PC-9 (cell line): ENCODE measurements around the gene LAG3. TPM values are rescaled to one million over a fixed set of nuclear protein-coding genes. Genes with fewer than 3 reads are reported as not detected.

Experiments
- BruUV-seq: library from RNA; stranded (reverse); fragments of 400-500 nt; replicated peaks from 2 replicates; lab custom pipeline; 2021; lab: Mats Ljungman, UMichigan
- CTCF ChIA-PET: fragments of 300-600 bp; sonication (Branson Sonifier 250); formaldehyde crosslinking; loops from one replicate; lab custom pipeline; 2022; ENCODE audit warnings: antibody characterized with exemption; lab: Charles Lee
- POLR2A ChIA-PET: fragments of 300-600 bp; sonication (Branson Sonifier 250); formaldehyde crosslinking; loops from one replicate; lab custom pipeline; 2022; ENCODE audit warnings: antibody characterized with exemption; ENCODE audit not compliant: unreplicated experiment; lab: Charles Lee
- DNase-seq, 2 experiments: peaks; one replicate each; pipeline versions ENCODE4 v3.0.0 to v3.0.0-alpha.2; 2015 to 2022; ENCODE audit warnings: mixed read lengths in 1 of 2
- H2AFZ ChIP-seq: fragments of 200-600 bp; sonication (generic); 2 replicates; pipeline ENCODE4 v1.8.1; 2017; ENCODE audit warnings: antibody characterized with exemption
- H3F3A ChIP-seq: fragments of 200-600 bp; sonication (generic); 2 replicates; pipeline ENCODE4 v1.8.1; 2017; ENCODE audit warnings: antibody characterized with exemption, mild to moderate bottlenecking, low read depth; ENCODE audit not compliant: insufficient read depth
- H3K27ac ChIP-seq: fragments of 200-600 bp; sonication (generic); 2 replicates; pipeline ENCODE4 v1.6.1; 2016; ENCODE audit warnings: mixed run types
- H3K27me3 ChIP-seq: fragments of 200-600 bp; sonication (generic); 2 replicates; pipeline ENCODE4 v1.6.1; 2016; ENCODE audit warnings: low read depth, mixed run types; ENCODE audit not compliant: insufficient read depth
- H3K36me3 ChIP-seq: fragments of 200-600 bp; sonication (generic); 2 replicates; pipeline ENCODE4 v1.6.1; 2016; ENCODE audit warnings: low read depth, mixed run types
- H3K4me1 ChIP-seq: fragments of 200-600 bp; sonication (generic); replicated peaks from 2 replicates; pipeline ENCODE4 v1.6.1; 2016; ENCODE audit warnings: mixed run types; ENCODE audit not compliant: insufficient read depth
- H3K4me2 ChIP-seq: fragments of 200-600 bp; sonication (generic); 2 replicates; pipeline ENCODE4 v1.6.1; 2017; ENCODE audit warnings: mixed run types
- H3K4me3 ChIP-seq: fragments of 200-600 bp; sonication (generic); 2 replicates; pipeline ENCODE4 v1.6.1; 2016; ENCODE audit warnings: mixed run types
- H3K79me2 ChIP-seq: fragments of 200-600 bp; sonication (generic); 2 replicates; pipeline ENCODE4 v1.6.1; 2017; ENCODE audit warnings: low read depth, mixed run types
- H3K9me2 ChIP-seq: fragments of 200-600 bp; sonication (generic); 2 replicates; pipeline ENCODE4 v1.8.1; 2017; ENCODE audit warnings: mild to moderate bottlenecking; ENCODE audit not compliant: insufficient read depth
- H3K9me3 ChIP-seq: fragments of 200-600 bp; sonication (generic); 2 replicates; pipeline ENCODE4 v1.8.1; 2016; ENCODE audit warnings: low read depth; ENCODE audit not compliant: insufficient read depth
- H4K20me1 ChIP-seq: fragments of 200-600 bp; sonication (generic); 2 replicates; pipeline ENCODE4 v1.8.1; 2017; ENCODE audit not compliant: insufficient read depth
- CTCF ChIP-seq: fragments of 200-600 bp; sonication (generic); conservative IDR thresholded peaks from 2 replicates; pipeline ENCODE4 v1.6.1; 2017; ENCODE audit warnings: mixed run types, antibody characterized with exemption, mild to moderate bottlenecking, moderate library complexity
- EZH2 ChIP-seq: fragments of 200-600 bp; sonication (generic); IDR thresholded peaks from 2 replicates; pipeline ENCODE4 v1.8.0; 2017; ENCODE audit warnings: antibody characterized with exemption, low read depth
- intact Hi-C: fragments of 100-400 bp; cut with micrococcal nuclease; formaldehyde crosslinking; loops from one replicate; pipeline ENCODE4 v1.10.0; 2022; ENCODE audit not compliant: unreplicated experiment
- total RNA-seq: library from RNA; stranded (reverse); gene quantifications from 2 replicates; pipeline ENCODE4 v1.2.3, GENCODE V29; 2021

LAG3 gene
- total RNA-seq, 1 experiment from 2014 or later, result 10.5 TPM

- POLR2A ChIA-PET, result interaction anchor here (0.5 to 0.6 kb wide), 4 partner anchors 20 to 217 kb away, joined by 3 to 19 read pairs (median 6); partner anchors contain the start of gene SPSB2
- no peaks in the 10 kb centered on the region for H3K9me2 ChIP-seq
- 0 out of 2 replicates have a peak, but pooled peaks cover 9% of the 10 kb centered on the region for H3K4me1 ChIP-seq
- intact Hi-C loops, result no loop called here
- no peak overlapping the region for H3K4me3 ChIP-seq
- TSS peak; percentile 15 for BruUV-seq
- peak overlapping the region; percentile 10; the same call in 1 of the 2 replicates for H3K27ac ChIP-seq
- H3K79me2 ChIP-seq, result peaks cover 6% of the 10 kb centered on the region
- no peaks in the 10 kb centered on the region for H4K20me1 ChIP-seq
- no peaks in the 10 kb centered on the region for H3K9me3 ChIP-seq
- H3F3A ChIP-seq, result peaks cover 31% of the 10 kb centered on the region; the same call in 1 of the 2 replicates
- DNase-seq, result peak; percentile 31 to 63
- CTCF ChIA-PET, result interaction anchor here (0.5 to 0.7 kb wide), 3 partner anchors 22 to 121 kb away, joined by 3 to 5 read pairs (median 4); partner anchors contain the start of gene TPI1
- H2AFZ ChIP-seq, result no peak overlapping the region
- no peaks in the 10 kb centered on the region for H3K27me3 ChIP-seq
- no peak for TF ChIP-seq EZH2
- TF ChIP-seq CTCF, result no peak
- H3K36me3 ChIP-seq, result peaks cover 8% of the 10 kb centered on the region
- no peak overlapping the region for H3K4me2 ChIP-seq
These were observed 26.4 kb upstream of the LAG3 start for GRCh38 chr12:6745741-6746525.

- H3K79me2 ChIP-seq, result peaks cover 19% of the 10 kb centered on the region
- intact Hi-C loops, result no loop called here
- no peak overlapping the region for H3K27ac ChIP-seq
- H3K9me3 ChIP-seq, result no peaks in the 10 kb centered on the region
- no peak for TF ChIP-seq EZH2
- no peak for TF ChIP-seq CTCF
- no peak overlapping the region for H2AFZ ChIP-seq
- no peak overlapping the region for H3K4me3 ChIP-seq
- H3K9me2 ChIP-seq, result no peaks in the 10 kb centered on the region
- ChIA-PET CTCF (no interaction called here), POLR2A (no interaction called here)
- H4K20me1 ChIP-seq, result no peaks in the 10 kb centered on the region; the same call in 1 of the 2 replicates
- no peak overlapping the region for H3K4me2 ChIP-seq
- BruUV-seq, result no TSS peak
- H3F3A ChIP-seq, result peaks cover 28% of the 10 kb centered on the region; the same call in 1 of the 2 replicates
- peaks cover 17% of the 10 kb centered on the region for H3K36me3 ChIP-seq
- peaks cover 16% of the 10 kb centered on the region for H3K4me1 ChIP-seq
- DNase-seq, result peak in 1 of 2 experiments; percentile 9
- H3K27me3 ChIP-seq, result no peaks in the 10 kb centered on the region
These were observed 25.1 kb upstream of the LAG3 start for GRCh38 chr12:6747216-6747615.

- no TSS peak for BruUV-seq
- ChIA-PET CTCF (no interaction called here), POLR2A (no interaction called here)
- no peak for TF ChIP-seq CTCF
- no peak for TF ChIP-seq EZH2
- H3K4me1 ChIP-seq, result peaks cover 8% of the 10 kb centered on the region
- H3K9me2 ChIP-seq, result no peaks in the 10 kb centered on the region
- H3K27ac ChIP-seq, result no peak overlapping the region
- H3K27me3 ChIP-seq, result no peaks in the 10 kb centered on the region
- H3K4me3 ChIP-seq, result no peak overlapping the region
- peaks cover 17% of the 10 kb centered on the region for H3K36me3 ChIP-seq
- no peak for DNase-seq
- H4K20me1 ChIP-seq, result no peaks in the 10 kb centered on the region; the same call in 1 of the 2 replicates
- peaks cover 26% of the 10 kb centered on the region for H3K79me2 ChIP-seq
- no peak overlapping the region for H2AFZ ChIP-seq
- peaks cover 21% of the 10 kb centered on the region; the same call in 1 of the 2 replicates for H3F3A ChIP-seq
- no peaks in the 10 kb centered on the region for H3K9me3 ChIP-seq
- intact Hi-C loops, result no loop called here
- H3K4me2 ChIP-seq, result no peak overlapping the region
These were observed 23.6 kb upstream of the LAG3 start for GRCh38 chr12:6748761-6749160.
